Ishikawa (cell line): Measurements from ENCODE around the gene ADGRL3.

ENCODE experiments used
- EP300 ChIP-seq: IDR thresholded peaks from 2 replicates; pipeline ENCODE4 v1.6.1; 2012; ENCODE audit warnings: borderline replicate concordance
- NFIC ChIP-seq: IDR thresholded peaks from 2 replicates; pipeline ENCODE4 v1.6.1; 2012

DNA sequence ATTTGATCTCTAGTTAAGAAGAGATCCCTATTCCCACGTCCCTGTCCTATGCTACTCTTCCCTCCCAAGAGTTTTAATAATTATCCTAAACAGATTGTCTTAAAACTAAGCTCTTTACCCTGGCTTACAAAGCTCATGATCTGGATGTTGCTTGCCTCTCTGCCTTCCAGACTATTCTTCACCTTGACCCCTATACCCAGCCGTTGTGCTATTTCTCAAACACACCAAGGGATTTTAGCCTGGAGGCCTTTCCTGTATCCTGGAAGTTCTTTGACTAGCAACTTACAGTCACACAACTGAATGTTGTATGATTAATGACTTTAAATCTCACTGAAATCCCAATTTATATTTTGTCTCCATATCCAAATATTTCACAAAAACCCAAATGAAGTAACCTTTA lies 314.9 kb downstream of the ADGRL3 start:
- TF ChIP-seq NFIC (no peak), EP300 (no peak)
